Retinal pigment epithelial cell (primary cell): ENCODE data around the gene NHLH2.
A peak's percentile ranks its signal among the peaks of the same experiment; 100 is the strongest.

Source experiments
- DNase-seq: peaks from one replicate; pipeline ENCODE4 v3.0.0-alpha.2; 2010; ENCODE audit warnings: low read depth
- H3K4me3 ChIP-seq: 2 replicates; pipeline ENCODE4 v1.5.1; 2011; ENCODE audit warnings: mild to moderate bottlenecking, low read length, control low read depth, moderate library complexity
- CTCF ChIP-seq: conservative IDR thresholded peaks from 2 replicates; pipeline ENCODE4 v1.5.1; 2011; ENCODE audit warnings: low read depth, low read length, control low read depth, inconsistent platforms

NHLH2 gene

GRCh38 chr1:115838431-115839028 lies 2.4 kb downstream of the NHLH2 start:
- H3K4me3 ChIP-seq: peak overlapping the region; percentile 23
- no peak for DNase-seq

GRCh38 chr1:115837740-115838421 lies 3.0 kb downstream of the NHLH2 start:
- DNase-seq: no peak
- H3K4me3 ChIP-seq: no peak overlapping the region
- no peak for TF ChIP-seq CTCF

More at GRCh38 chr1:115838431-115839028, 2.4 kb downstream of the NHLH2 start:
- TF ChIP-seq CTCF: no peak

- no peak overlapping the region for H3K4me3 ChIP-seq
- no peak for DNase-seq
- TF ChIP-seq CTCF: no peak
Measured at GRCh38 chr1:115837341-115837739, 3.6 kb downstream of the NHLH2 start.

GRCh38 chr1:115833856-115834255 lies 7.1 kb downstream of the NHLH2 start:
- no peak for DNase-seq
- no peak for TF ChIP-seq CTCF
- H3K4me3 ChIP-seq: no peak overlapping the region

GRCh38 chr1:115832651-115833050 lies 8.3 kb downstream of the NHLH2 start:
- no peak overlapping the region for H3K4me3 ChIP-seq
- DNase-seq: no peak
- no peak for TF ChIP-seq CTCF

- DNase-seq: no peak
- no peak for TF ChIP-seq CTCF
- H3K4me3 ChIP-seq: no peak overlapping the region
Measured at GRCh38 chr1:115830963-115831362, 10.0 kb downstream of the NHLH2 start.

- TF ChIP-seq CTCF: no peak
- DNase-seq: no peak
- H3K4me3 ChIP-seq: no peak overlapping the region
Measured at GRCh38 chr1:115829947-115830346, 11.0 kb downstream of the NHLH2 start.
